ENCODE data around the gene WWC1.
A peak's percentile ranks its signal among the peaks of the same experiment; 100 is the strongest.

WWC1 gene

DNA sequence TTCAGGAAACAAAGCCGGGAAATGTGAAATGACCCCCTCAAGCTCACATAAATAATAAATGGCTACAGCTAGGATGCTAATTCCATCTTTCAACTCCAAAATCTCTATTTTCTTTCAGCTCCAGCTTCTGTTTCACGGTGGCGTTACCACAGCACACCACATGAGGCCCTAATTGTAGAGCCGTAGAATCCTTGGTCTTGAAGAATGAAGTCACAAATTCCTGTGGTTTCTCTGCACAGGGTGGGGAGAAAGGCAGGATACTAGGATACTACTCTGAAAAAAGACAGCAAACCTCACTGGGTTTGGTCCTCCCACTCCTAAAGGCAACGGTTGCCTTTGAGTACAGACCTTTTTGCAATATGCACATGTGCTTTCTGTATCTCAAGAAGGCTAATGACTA, 180.9 kb downstream of the WWC1 start:
- H3K4me3 ChIP-seq (ENCODE audit: low read depth, low read length), result no peak overlapping the region
- TF ChIP-seq, protein P1, sequence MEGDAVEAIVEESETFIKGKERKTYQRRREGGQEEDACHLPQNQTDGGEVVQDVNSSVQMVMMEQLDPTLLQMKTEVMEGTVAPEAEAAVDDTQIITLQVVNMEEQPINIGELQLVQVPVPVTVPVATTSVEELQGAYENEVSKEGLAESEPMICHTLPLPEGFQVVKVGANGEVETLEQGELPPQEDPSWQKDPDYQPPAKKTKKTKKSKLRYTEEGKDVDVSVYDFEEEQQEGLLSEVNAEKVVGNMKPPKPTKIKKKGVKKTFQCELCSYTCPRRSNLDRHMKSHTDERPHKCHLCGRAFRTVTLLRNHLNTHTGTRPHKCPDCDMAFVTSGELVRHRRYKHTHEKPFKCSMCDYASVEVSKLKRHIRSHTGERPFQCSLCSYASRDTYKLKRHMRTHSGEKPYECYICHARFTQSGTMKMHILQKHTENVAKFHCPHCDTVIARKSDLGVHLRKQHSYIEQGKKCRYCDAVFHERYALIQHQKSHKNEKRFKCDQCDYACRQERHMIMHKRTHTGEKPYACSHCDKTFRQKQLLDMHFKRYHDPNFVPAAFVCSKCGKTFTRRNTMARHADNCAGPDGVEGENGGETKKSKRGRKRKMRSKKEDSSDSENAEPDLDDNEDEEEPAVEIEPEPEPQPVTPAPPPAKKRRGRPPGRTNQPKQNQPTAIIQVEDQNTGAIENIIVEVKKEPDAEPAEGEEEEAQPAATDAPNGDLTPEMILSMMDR (IDR thresholded peaks at IDR 0.05; ENCODE audit: low read depth, low read length), result peak; percentile 42; the same call in 1 of the 2 replicates

DNA sequence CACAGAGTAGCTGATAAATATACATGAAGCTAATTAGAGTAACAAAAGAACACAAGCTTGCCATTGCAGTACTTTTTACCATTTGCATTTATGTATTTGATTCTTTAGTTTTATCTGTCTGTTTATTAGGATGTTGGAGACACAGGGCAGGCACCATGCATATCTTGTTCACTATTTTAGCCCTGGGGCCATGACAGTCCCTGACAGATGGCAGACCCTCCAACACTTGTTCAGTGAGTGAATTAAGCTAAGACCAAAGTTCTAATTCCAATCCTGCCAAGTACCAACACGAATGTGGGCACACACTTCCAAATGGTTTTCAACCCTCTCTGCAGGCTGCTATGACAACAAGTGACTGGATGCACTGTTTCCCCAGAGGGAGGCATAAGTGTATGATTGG, 182.9 kb downstream of the WWC1 start:
- TF ChIP-seq, protein P1 (IDR thresholded peaks at IDR 0.05; ENCODE audit: low read depth, low read length), result no peak
- no peak overlapping the region for H3K4me3 ChIP-seq (ENCODE audit: low read depth, low read length)

DNA sequence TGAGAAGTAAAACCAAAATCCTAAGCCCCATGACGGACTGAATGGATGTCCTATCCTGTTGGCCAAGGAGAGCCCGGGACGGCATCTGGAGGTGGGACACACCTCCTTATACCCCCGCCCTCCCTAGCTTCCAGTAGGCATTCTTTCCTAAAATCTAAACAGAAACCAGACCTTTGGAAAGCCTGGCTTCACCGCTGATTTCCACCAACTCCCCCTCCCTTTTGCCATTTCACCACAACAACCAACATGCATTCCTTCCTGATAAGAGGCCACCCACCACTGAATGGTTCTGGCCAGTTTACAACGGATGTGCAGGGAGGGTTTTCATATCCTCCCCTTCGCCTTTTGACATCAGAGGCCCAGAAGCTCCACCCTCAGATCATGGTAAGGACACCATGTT, 185.6 kb downstream of the WWC1 start:
- TF ChIP-seq, protein P1 (IDR thresholded peaks at IDR 0.05; ENCODE audit: low read depth, low read length), result no peak
- no peak overlapping the region for H3K4me3 ChIP-seq (ENCODE audit: low read depth, low read length)

DNA sequence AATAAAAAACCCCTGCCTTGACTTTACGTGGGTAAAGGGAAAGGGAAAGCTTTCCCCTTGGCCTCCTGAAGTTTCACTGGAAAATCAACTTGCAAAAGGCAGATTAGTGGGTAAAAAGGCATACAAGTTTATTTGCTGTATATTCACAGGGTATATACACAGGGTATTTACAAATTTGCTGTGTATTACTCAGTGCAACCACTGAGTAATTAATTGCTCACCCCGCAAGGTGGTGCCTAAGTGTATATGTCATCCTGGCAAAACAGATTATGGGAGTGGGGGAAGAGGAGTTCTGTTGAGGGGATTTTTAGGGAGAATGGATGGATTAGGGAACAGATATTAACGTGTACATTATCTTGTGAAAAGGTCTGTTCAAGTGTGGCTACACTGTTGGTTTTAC, 187.7 kb downstream of the WWC1 start:
- TF ChIP-seq, protein P1 (IDR thresholded peaks at IDR 0.05; ENCODE audit: low read depth, low read length), result no peak
- no peak overlapping the region for H3K4me3 ChIP-seq (ENCODE audit: low read depth, low read length)

DNA sequence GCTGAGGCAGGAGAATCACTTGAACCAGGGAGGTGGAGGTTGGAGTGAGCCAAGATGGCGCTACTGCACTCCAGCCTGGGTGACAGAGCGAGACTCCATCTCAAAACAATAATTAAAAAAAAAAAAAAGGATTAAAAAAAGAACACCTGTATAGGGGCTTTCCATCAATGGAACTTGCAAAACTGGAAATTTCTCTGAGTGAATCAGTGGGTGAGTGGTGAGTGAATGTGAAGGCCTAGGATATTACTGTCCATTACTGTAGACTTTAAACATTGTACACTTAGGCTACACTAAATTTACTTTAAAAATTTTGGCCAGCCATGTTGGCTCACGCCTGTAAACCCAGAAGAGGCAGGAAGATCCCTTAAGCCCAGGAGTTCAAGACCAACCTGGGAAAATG, 189.2 kb downstream of the WWC1 start:
- no peak overlapping the region for H3K4me3 ChIP-seq (ENCODE audit: low read depth, low read length)
- TF ChIP-seq, protein P1 (IDR thresholded peaks at IDR 0.05; ENCODE audit: low read depth, low read length), result no peak

DNA sequence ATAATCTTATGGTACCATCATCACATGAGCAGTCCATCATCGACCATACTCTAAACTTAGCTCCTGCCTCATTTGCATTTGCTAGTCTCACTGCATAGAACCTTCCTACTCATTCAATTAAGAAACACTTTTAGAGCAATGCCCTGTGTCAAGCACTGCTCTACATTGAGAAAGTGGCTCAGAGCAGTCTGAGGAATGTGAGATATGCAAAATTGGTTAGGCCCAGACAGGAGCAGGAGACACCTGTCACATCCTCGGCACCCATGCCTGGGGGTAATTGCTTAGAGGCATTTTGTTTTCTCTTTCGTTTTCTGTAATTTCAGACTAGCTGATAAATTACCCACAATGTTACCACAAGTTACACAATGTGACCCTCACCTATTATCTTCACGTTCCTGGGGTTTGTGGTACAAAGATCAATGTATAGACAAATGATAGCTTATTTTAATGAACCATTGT, 189.9 kb downstream of the WWC1 start:
- no peak overlapping the region for H3K4me3 ChIP-seq (ENCODE audit: low read depth, low read length)
- TF ChIP-seq, protein P1 (IDR thresholded peaks at IDR 0.05; ENCODE audit: low read depth, low read length), result no peak

DNA sequence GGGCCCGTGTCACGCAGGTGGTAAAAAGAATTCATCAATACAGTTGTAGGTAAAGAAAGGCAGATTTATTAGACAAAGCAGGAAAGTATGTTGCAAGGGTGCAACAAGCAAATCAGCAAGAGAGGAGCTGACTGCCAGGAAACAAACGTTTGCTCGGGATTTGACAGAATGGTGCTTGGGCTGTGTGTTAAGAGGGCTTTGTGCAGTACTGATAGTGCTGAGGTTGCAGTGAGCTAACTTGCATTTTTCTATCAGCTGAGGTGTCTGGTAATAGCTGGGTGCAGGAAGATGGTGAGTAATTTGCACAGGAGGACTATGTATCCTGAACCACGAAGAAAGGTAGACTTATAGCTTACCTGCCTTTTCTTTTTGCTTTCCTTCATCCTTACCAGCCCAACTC, 190.9 kb downstream of the WWC1 start:
- H3K4me3 ChIP-seq (ENCODE audit: low read depth, low read length), result no peak overlapping the region
- TF ChIP-seq, protein P1 (IDR thresholded peaks at IDR 0.05; ENCODE audit: low read depth, low read length), result no peak
